ACHN (cell line): ENCODE results near the gene CXXC5.
A peak's percentile ranks its signal among the peaks of the same experiment; 100 is the strongest.

Experiments used
- DNase-seq: peaks from one replicate; pipeline ENCODE4 v3.0.0-alpha.2; 2015
- in situ Hi-C: cut with HindIII; loops from 2 replicates; pipeline ENCODE4 v1.10.0; 2017; ENCODE audit warnings: low sequenced_read_pairs, low pct_ligation_motif_present, low pct_unique_long_range_greater_than_20kb

The CXXC5 gene

GRCh38 chr5:139685886-139686285 is 37.7 kb downstream of the CXXC5 start:
- in situ Hi-C loops = no loop called here
- DNase-seq = no peak

GRCh38 chr5:139686356-139686705 is 38.2 kb downstream of the CXXC5 start:
- DNase-seq = no peak
- in situ Hi-C loops = no loop called here

GRCh38 chr5:139686706-139687441 is 38.7 kb downstream of the CXXC5 start:
- in situ Hi-C loops = no loop called here
- DNase-seq = no peak

- in situ Hi-C loops = no loop called here
Measured at GRCh38 chr5:139687656-139688055, 39.5 kb downstream of the CXXC5 start.

GRCh38 chr5:139688088-139688702 is 40.0 kb downstream of the CXXC5 start:
- in situ Hi-C loops = no loop called here
- no peak for DNase-seq

More at GRCh38 chr5:139687656-139688055, 39.5 kb downstream of the CXXC5 start:
- no peak for DNase-seq

GRCh38 chr5:139688751-139689372 is 40.7 kb downstream of the CXXC5 start:
- DNase-seq = no peak

GRCh38 chr5:139689631-139690063 is 41.5 kb downstream of the CXXC5 start:
- DNase-seq = no peak
- in situ Hi-C loops = no loop called here

More at GRCh38 chr5:139688751-139689372, 40.7 kb downstream of the CXXC5 start:
- in situ Hi-C loops = no loop called here

GRCh38 chr5:139690064-139690802 is 42.1 kb downstream of the CXXC5 start:
- peak; percentile 17 for DNase-seq
- in situ Hi-C loops = no loop called here

- in situ Hi-C loops = no loop called here
- DNase-seq = no peak
Measured at GRCh38 chr5:139690803-139691629, 42.9 kb downstream of the CXXC5 start.

- DNase-seq = no peak
- in situ Hi-C loops = no loop called here
Measured at GRCh38 chr5:139692148-139692547, 44.0 kb downstream of the CXXC5 start.

- in situ Hi-C loops = no loop called here
- DNase-seq = no peak
Measured at GRCh38 chr5:139692679-139693308, 44.6 kb downstream of the CXXC5 start.

- DNase-seq = no peak
- in situ Hi-C loops = no loop called here
Measured at GRCh38 chr5:139693676-139694364, 45.7 kb downstream of the CXXC5 start.

- DNase-seq = no peak
- in situ Hi-C loops = no loop called here
Measured at GRCh38 chr5:139694556-139695177, 46.5 kb downstream of the CXXC5 start.

GRCh38 chr5:139695178-139695573 is 47.0 kb downstream of the CXXC5 start:
- no peak for DNase-seq
- in situ Hi-C loops = no loop called here

- DNase-seq = no peak
Measured at GRCh38 chr5:139696167-139696893, 48.2 kb downstream of the CXXC5 start.

GRCh38 chr5:139696894-139697658 is 48.9 kb downstream of the CXXC5 start:
- in situ Hi-C loops = no loop called here
- DNase-seq = peak; percentile 83

More at GRCh38 chr5:139696167-139696893, 48.2 kb downstream of the CXXC5 start:
- in situ Hi-C loops = no loop called here
